ENCODE results near the gene SPTLC3. TPM values are rescaled to one million over a fixed set of nuclear protein-coding genes. Genes with fewer than 3 reads are reported as not detected.

Gene SPTLC3
- total RNA-seq, 1 donor from 2014 or later: 4.6 TPM

GRCh38 chr20:13199279-13199678, 190.5 kb downstream of the SPTLC3 start:
- intact Hi-C loops (cut with DNase I): no loop called here

GRCh38 chr20:13200767-13201500, 192.2 kb downstream of the SPTLC3 start:
- no peak for DNase-seq (ENCODE audit: low spot score in 2 of 2)
- H3K4me3 ChIP-seq: no peak overlapping the region
- intact Hi-C loops (cut with DNase I): no loop called here
- TF ChIP-seq CTCF (IDR thresholded peaks at IDR 0.05): no peak
- H3K27me3 ChIP-seq: no peaks in the 10 kb centered on the region
- no peak overlapping the region for H3K27ac ChIP-seq
- H3K9me3 ChIP-seq: no peaks in the 10 kb centered on the region
- H3K36me3 ChIP-seq: no peaks in the 10 kb centered on the region
- H3K4me1 ChIP-seq: no peaks in the 10 kb centered on the region

More at GRCh38 chr20:13199279-13199678, 190.5 kb downstream of the SPTLC3 start:
- Histone ChIP-seq H3K9me3 (no peaks in the 10 kb centered on the region), H3K4me3 (no peak overlapping the region), H3K36me3 (no peaks in the 10 kb centered on the region), H3K4me1 (no peaks in the 10 kb centered on the region), H3K27ac (no peak overlapping the region), H3K27me3 (no peaks in the 10 kb centered on the region)
- DNase-seq (ENCODE audit: low spot score in 2 of 2): no peak
- TF ChIP-seq CTCF (IDR thresholded peaks at IDR 0.05): no peak

- H3K4me3 ChIP-seq: no peak overlapping the region
- TF ChIP-seq CTCF (IDR thresholded peaks at IDR 0.05): no peak
- H3K4me1 ChIP-seq: no peaks in the 10 kb centered on the region
- H3K27ac ChIP-seq: no peak overlapping the region
- intact Hi-C loops (cut with DNase I): no loop called here
- H3K36me3 ChIP-seq: no peaks in the 10 kb centered on the region
- no peak for DNase-seq (ENCODE audit: low spot score in 2 of 2)
- H3K27me3 ChIP-seq: no peaks in the 10 kb centered on the region
- H3K9me3 ChIP-seq: no peaks in the 10 kb centered on the region
Observed at GRCh38 chr20:13202565-13202964, 193.8 kb downstream of the SPTLC3 start.

GRCh38 chr20:13205425-13205824, 196.7 kb downstream of the SPTLC3 start:
- Histone ChIP-seq H3K4me1 (no peaks in the 10 kb centered on the region), H3K36me3 (no peaks in the 10 kb centered on the region), H3K4me3 (no peak overlapping the region), H3K27ac (no peak overlapping the region), H3K9me3 (no peaks in the 10 kb centered on the region), H3K27me3 (no peaks in the 10 kb centered on the region)
- TF ChIP-seq CTCF (IDR thresholded peaks at IDR 0.05): no peak
- no peak for DNase-seq (ENCODE audit: low spot score in 2 of 2)
- intact Hi-C loops (cut with DNase I): no loop called here

- Histone ChIP-seq H3K4me1 (no peaks in the 10 kb centered on the region), H3K9me3 (no peaks in the 10 kb centered on the region), H3K27ac (no peak overlapping the region), H3K27me3 (no peaks in the 10 kb centered on the region), H3K4me3 (no peak overlapping the region), H3K36me3 (no peaks in the 10 kb centered on the region)
- DNase-seq (ENCODE audit: low spot score in 2 of 2): no peak
- no peak for TF ChIP-seq CTCF (IDR thresholded peaks at IDR 0.05)
- intact Hi-C loops (cut with DNase I): no loop called here
Observed at GRCh38 chr20:13205848-13206434, 197.2 kb downstream of the SPTLC3 start.

Data from ascending aorta (tissue), 2 donors.